Stimulated activated CD4-positive, alpha-beta T cell treated with anti-CD3 and anti-CD28 coated beads, Interleukin-2, amount 100 ng/mL, for 24 hours (primary cell): ENCODE results near the gene C19orf53.
"Not testable (repeated sequence)": the region's sequence is repeated elsewhere in the genome, so short reads cannot be mapped to it uniquely, and the experiment has no call there.

Experiments used
- DNase-seq, 2 donors: peaks; one replicate each; pipeline ENCODE4 v3.0.0-alpha.2; 2020

Gene C19orf53

GRCh38 chr19:13774217-13775191 is at the start of gene C19orf53:
C19orf53 (plus strand) TSS chr19:13774456; CDS start chr19:13774478, 22 bp downstream.
- peak; percentile 86 to 92 for DNase-seq

- no peak for DNase-seq
These were observed 47.9 kb upstream of the C19orf53 start for GRCh38 chr19:13726323-13726722.

DNA sequence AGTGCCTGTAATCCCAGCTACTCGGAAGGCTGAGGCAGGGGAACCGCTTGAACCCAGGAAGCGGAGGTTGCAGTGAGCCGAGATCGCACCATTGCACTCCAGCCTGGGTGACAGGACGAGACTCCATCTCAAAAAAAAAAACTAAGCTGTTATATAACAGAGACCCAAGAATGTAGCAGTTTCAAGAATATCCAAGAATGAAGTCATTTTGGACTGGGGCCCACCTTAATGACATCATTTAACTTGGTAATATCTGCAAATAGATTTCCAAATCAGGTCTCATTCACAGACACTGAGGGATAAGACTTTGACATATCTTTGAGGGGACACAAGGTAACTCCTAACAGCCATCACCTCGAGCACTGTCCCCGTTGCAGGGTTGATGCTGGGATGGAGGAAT is 46.5 kb upstream of the C19orf53 start:
- no peak for DNase-seq

- no peak for DNase-seq
These were observed 44.4 kb upstream of the C19orf53 start for GRCh38 chr19:13729859-13730258.

- DNase-seq, result peak; percentile 94 to 96
These were observed 42.9 kb upstream of the C19orf53 start for GRCh38 chr19:13731147-13731964.

- no peak for DNase-seq
These were observed 41.9 kb upstream of the C19orf53 start for GRCh38 chr19:13732337-13732736.

- no peak for DNase-seq
These were observed 39.5 kb upstream of the C19orf53 start for GRCh38 chr19:13734751-13735150.

DNA sequence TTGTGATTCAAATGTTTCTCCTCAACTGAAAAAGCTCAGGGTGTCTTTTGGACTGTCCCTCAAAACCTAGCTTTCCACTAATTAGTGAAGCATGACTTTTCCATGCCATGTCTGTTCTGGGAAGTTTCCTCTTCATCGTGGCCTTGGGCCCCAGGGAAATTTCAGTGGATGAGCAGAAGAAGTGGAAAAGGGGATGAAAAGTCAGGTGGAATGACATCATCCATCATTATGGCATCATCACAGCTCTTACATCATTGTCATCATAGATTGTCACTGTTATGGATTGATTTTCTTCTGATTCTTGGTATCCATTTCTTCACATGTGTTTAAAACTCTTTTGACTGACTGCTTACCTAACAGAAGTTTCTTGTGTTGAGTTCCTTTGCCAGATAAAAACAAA is 36.2 kb upstream of the C19orf53 start:
- no peak for DNase-seq

GRCh38 chr19:13741893-13742292 is 32.4 kb upstream of the C19orf53 start:
- no peak for DNase-seq

- DNase-seq, result no peak
These were observed 31.5 kb upstream of the C19orf53 start for GRCh38 chr19:13742756-13743155.

DNA sequence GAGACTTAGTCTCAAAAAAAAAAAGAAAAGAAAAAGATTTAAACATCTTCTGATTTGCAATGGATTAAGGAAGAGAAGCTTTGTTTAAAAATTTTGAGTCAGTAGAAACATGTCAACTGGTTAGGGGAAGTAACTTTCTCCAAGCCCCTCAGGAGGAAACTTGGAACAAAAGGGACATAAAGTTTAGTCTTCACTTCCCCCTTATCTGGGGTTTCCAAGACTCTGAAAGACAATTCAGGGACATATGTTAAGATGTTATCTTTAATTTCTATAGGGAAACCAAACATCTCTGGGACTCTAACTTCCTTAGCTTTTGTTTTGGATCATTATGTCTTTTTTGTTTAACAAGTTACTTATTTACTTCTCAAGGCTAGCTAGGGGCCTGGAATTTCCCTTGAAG is 30.1 kb upstream of the C19orf53 start:
- no peak for DNase-seq

DNA sequence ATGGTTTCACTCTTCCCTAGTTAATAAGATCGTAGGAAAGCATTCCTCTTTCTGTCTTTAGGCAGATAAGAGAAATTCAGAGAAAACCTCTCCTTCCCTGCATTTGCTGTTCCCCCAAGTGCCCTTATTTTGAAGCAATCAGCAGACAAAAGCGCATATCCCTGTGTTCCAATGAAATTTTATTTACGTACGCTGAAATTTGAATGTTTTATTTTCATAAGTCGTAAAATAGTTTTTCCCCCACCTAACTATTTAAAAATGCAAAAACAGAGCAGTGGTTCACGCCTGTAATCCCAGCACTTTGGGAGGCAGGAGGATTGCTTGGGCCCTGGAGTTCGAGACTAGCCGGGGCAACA is 27.2 kb upstream of the C19orf53 start:
- DNase-seq, result no peak

- peak in 1 of 2 donors; percentile 12 for DNase-seq
These were observed 26.0 kb upstream of the C19orf53 start for GRCh38 chr19:13748169-13748828.

DNA sequence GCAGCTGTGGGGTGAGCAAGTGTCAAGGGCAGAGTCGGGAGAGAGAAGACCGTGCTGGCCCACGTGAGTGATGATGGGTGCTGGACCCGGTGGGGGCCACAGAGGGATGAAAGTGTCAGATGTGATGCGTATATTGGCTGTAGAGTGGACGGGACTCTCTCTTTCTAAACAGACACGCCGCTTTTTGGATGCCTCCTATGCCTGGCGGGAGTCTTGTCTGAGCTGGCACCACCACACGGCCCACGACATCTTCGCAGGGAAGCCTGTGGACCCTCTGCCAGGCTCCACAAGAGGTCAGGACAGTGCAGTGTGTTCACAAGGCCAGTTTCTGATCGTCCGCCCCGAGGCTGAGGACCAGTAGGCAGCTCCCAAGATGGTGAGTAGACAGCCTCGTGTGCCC is 22.8 kb upstream of the C19orf53 start:
- DNase-seq, result no peak

GRCh38 chr19:13753622-13754021 is 20.6 kb upstream of the C19orf53 start:
- DNase-seq, result not testable (repeated sequence)

- no peak for DNase-seq
These were observed 18.0 kb upstream of the C19orf53 start for GRCh38 chr19:13756210-13756609.

- no peak for DNase-seq
These were observed 16.2 kb upstream of the C19orf53 start for GRCh38 chr19:13757805-13758772.

DNA sequence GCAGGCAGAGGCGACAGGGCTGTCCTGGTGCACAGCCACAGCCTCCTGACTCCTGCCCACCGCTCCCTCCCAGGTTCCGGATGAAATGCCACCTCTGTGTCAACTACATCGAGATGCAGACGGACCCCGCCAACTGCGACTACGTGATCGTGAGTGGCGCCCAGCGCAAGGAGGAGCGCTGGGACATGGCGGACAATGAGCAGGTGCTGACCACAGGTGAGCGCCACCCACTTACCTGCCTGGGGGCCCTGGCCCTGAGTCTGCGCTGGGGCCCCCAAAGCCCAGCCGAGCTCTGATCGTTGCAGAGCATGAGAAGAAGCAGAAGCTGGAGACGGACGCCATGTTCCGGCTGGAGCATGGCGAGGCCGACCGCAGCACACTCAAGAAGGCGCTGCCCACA is 15.5 kb upstream of the C19orf53 start:
- no peak for DNase-seq

DNA sequence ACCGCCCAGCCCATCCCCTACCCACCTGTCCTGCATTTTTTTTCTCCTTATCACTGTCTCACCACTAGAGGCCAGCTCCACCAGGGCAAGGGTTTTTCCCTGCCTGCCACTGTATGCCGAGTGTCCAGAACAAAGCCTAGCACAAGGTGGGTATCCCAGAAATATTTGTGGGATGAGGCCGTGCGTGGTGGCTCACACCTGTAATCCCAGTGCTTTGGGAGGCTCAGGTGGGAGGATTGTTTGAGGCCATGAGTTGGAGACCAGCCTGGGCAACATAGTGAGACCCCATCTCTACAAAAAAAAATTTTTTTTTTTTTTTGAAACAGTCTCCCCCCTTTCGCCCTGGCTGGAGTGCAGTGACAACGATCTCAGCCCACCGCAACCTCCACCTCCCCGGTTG is 12.8 kb upstream of the C19orf53 start:
- no peak for DNase-seq

DNA sequence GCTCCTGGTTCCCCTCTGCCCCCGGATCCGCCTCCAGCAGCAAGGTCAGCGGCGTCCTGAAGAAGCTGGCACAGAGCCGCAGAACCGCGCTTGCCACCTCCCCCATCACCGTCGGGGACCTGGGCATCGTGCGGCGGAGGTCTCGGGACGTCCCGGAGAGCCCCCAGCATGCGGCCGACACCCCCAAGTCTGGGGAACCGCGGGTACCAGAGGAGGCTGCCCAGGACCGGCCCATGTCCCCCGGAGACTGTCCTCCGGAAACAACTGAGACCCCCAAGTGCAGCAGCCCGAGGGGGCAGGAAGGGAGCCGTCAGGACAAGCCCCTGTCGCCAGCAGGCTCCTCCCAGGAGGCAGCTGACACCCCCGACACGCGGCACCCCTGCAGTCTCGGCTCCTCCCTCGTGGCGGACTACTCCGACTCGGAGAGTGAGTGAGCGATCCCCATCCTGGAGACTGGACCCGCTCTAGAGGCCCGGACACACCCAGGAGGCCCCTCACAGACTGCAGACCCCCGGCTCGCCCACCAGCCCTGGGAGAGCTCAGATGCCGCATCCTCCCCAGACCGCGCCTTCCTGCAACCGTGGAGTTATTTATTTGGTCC is 11.5 kb upstream of the C19orf53 start:
- no peak for DNase-seq

DNA sequence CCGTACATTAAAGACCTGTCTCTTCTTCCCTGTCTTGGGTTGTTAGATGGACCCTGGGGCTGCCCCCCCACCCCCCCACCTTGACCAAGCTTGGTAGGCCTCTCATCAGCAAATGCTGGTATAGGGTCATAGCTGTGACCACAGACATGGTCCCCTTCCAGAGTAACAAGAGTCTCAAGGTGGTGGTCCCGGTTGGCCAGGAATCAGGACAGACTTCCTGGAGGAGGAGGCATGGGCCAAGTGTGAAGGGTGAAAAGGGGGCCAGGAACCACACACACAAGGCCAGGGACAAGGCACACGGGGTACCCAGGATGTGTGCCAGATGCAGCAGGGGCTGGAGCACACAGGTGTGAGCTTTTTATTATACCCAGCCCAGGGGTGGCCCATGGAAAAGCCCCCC is 11.0 kb upstream of the C19orf53 start:
- no peak for DNase-seq
